CD4-positive, alpha-beta T cell treated with Interleukin-12 subunit alpha and Interleukin-12 subunit beta, for 1 hour (primary cell): ENCODE results near the gene MYO1D.

ENCODE experiments used
- DNase-seq: peaks from one replicate; pipeline ENCODE4 v3.0.0-alpha.2; 2020

MYO1D gene

DNA sequence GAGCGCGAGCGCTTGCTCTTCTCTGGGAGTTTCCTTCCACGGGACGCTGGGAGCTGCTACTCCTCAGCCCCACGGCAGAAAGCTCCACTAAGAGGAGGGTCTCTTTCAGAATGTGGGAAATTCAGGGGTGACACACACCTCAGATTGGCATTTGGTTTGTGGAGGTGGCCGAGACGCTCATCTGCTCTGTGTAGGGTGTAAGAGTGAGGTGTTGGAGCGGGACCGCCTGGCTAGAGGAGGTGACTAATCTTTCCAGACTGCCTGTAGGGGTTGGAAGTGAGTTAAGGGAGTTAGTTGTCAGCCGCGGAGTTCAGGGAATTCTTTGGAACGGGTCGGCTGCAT lies 431.9 kb downstream of the MYO1D start:
- DNase-seq, result peak; percentile 21

DNA sequence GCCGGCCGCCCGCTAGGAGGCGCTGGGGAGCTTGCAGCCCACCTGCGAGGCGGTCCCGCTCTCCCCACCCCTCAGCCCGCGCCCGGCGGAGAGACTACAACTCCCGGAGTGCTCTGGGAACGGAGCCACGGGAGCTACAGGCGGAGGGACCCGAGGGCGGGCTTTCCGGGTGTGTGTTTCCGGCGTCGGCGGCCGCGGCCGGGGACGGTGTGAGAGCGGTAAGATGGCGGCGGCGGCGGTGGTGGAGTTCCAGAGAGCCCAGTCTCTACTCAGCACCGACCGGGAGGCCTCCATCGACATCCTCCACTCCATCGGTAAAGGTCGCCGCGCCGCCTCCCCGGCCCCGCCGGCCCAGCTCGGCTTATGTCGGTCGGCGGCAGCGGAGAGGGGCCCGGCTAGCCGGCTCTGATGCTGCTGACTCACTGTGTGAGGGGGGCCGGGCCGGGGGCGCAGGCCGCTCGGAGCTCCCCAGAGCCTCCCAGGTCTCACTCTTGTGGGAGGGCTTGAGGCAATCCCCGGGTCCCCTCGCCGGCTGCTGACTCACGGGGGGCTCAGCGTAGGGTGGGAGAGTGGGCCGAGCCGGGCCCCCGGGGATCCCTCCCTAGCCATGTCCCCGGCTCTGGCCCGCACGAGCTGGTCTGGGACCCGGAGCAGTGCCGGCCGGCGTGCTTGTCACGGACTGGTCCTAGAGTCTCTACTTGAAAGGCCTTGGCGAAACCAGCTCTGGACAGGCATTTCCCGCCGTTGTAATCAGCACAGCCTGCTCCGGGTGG lies 432.4 kb downstream of the MYO1D start, which contains the start of gene PSMD11:
Gene PSMD11 (plus strand): TSS at position 210 of the 773 bp plus-strand sequence. CDS start 14 bp downstream, at position 224.
- peak; percentile 99 for DNase-seq

DNA sequence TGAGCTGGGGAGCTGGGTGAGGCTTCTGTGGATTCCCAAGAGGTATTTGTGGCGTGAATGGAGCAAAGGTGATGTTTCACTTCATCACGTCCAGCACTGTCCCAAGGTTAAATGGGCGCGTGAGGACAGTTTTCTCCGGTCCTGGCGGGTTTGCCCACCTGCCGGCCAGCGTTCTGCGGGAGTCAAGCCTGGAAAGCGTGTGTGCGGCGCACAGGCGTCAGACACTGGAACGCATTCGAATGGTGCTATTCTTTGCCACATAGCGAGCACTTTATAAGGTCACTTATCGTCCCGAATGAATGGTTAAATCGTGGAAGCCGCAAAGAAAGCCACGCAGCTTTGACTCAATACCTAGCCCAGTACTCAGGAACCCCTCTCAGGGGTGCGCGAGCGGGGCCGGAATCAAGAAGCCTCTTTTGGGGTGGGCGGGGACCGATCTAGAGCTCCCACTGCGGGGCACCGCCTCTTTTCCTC lies 433.1 kb downstream of the MYO1D start:
- no peak for DNase-seq
